COLO668 (cell line): Measurements from ENCODE around the gene EEF1AKMT3.
"Not testable (repeated sequence)": the region's sequence is repeated elsewhere in the genome, so short reads cannot be mapped to it uniquely, and the experiment has no call there.

Experiments used
- DNase-seq: peaks from one replicate; lab custom pipeline; 2025; ENCODE audit not compliant: unreplicated experiment; lab: John Stamatoyannopoulos, UW

The EEF1AKMT3 gene

GRCh38 chr12:57764662-57765002, 7.8 kb upstream of the EEF1AKMT3 start:
- peak; percentile 26 for DNase-seq

- DNase-seq: peak; percentile 32
Observed at GRCh38 chr12:57765003-57765697, 7.3 kb upstream of the EEF1AKMT3 start.

- DNase-seq: no peak
Observed at GRCh38 chr12:57765698-57766463, 6.5 kb upstream of the EEF1AKMT3 start.

- no peak for DNase-seq
Observed at GRCh38 chr12:57766464-57767304, 5.7 kb upstream of the EEF1AKMT3 start, which contains the start of gene CYP27B1. Gene CYP27B1 (minus strand): TSS chr12:57767078. CDS start chr12:57767041, 37 bp downstream.

GRCh38 chr12:57767305-57767698, 5.1 kb upstream of the EEF1AKMT3 start:
- no peak for DNase-seq

- DNase-seq: no peak
Observed at GRCh38 chr12:57767876-57768275, 4.5 kb upstream of the EEF1AKMT3 start.

GRCh38 chr12:57769594-57769993, 2.8 kb upstream of the EEF1AKMT3 start:
- no peak for DNase-seq

- DNase-seq: no peak
Observed at GRCh38 chr12:57770734-57771133, 1.7 kb upstream of the EEF1AKMT3 start.

- DNase-seq: peak; percentile 85
Observed at GRCh38 chr12:57771236-57771872, 1.1 kb upstream of the EEF1AKMT3 start.

GRCh38 chr12:57771873-57772428, 463 bp upstream of the EEF1AKMT3 start, which contains the start of gene METTL1:
Gene METTL1 (minus strand): TSS chr12:57772105. CDS start chr12:57772083, 22 bp downstream.
- peak; percentile 89 for DNase-seq

- DNase-seq: not testable (repeated sequence)
Observed at GRCh38 chr12:57774634-57775033, 2.2 kb downstream of the EEF1AKMT3 start.

- DNase-seq: no peak
Observed at GRCh38 chr12:57775044-57775443, 2.6 kb downstream of the EEF1AKMT3 start.

- no peak for DNase-seq
Observed at GRCh38 chr12:57775563-57776246, 3.3 kb downstream of the EEF1AKMT3 start.

GRCh38 chr12:57776247-57776587, 3.8 kb downstream of the EEF1AKMT3 start:
- DNase-seq: no peak

GRCh38 chr12:57777367-57777766, 5.0 kb downstream of the EEF1AKMT3 start:
- no peak for DNase-seq

GRCh38 chr12:57777911-57778310, 5.5 kb downstream of the EEF1AKMT3 start:
- DNase-seq: no peak

GRCh38 chr12:57779736-57780135, 7.3 kb downstream of the EEF1AKMT3 start:
- no peak for DNase-seq

GRCh38 chr12:57780284-57780897, 8.0 kb downstream of the EEF1AKMT3 start:
- no peak for DNase-seq

- DNase-seq: no peak
Observed at GRCh38 chr12:57781244-57781643, 8.8 kb downstream of the EEF1AKMT3 start.

GRCh38 chr12:57781801-57782200, 9.4 kb downstream of the EEF1AKMT3 start:
- no peak for DNase-seq
